Activated CD4-positive, alpha-beta memory T cell treated with anti-CD3 and anti-CD28 coated beads for 36 hours (primary cell): ENCODE data around the gene WDR91. TPM values are rescaled to one million over a fixed set of nuclear protein-coding genes. Genes with fewer than 3 reads are reported as not detected.
A peak's percentile ranks its signal among the peaks of the same experiment; 100 is the strongest.

Experiments
- CTCF ChIA-PET: fragments of 350-600 bp; sonication (Branson Sonifier 250); formaldehyde crosslinking; loops from one replicate; lab custom pipeline; 2021; ENCODE audit warnings: antibody characterized with exemption, inconsistent platforms; lab: Charles Lee
- POLR2A ChIA-PET: fragments of 350-600 bp; sonication (Branson Sonifier 250); formaldehyde crosslinking; loops from one replicate; lab custom pipeline; 2021; ENCODE audit warnings: antibody characterized with exemption; lab: Charles Lee
- DNase-seq: peaks from one replicate; pipeline ENCODE4 v3.0.0-alpha.2; 2020
- H3K27ac Mint-ChIP-seq: one replicate; pipeline ENCODE4 v1.8.0; 2021; ENCODE audit warnings: mixed read lengths
- H3K27me3 Mint-ChIP-seq: one replicate; pipeline ENCODE4 v1.8.0; 2021; ENCODE audit warnings: mixed read lengths
- H3K36me3 Mint-ChIP-seq: one replicate; pipeline ENCODE4 v1.8.0; 2021; ENCODE audit warnings: mixed read lengths
- H3K4me1 Mint-ChIP-seq: one replicate; pipeline ENCODE4 v1.8.0; 2021; ENCODE audit warnings: low read depth, mixed read lengths
- H3K4me3 Mint-ChIP-seq: one replicate; pipeline ENCODE4 v1.8.0; 2021; ENCODE audit warnings: mild to moderate bottlenecking, mixed read lengths
- H3K9me3 Mint-ChIP-seq: one replicate; pipeline ENCODE4 v1.8.0; 2021; ENCODE audit warnings: mixed read lengths
- intact Hi-C: fragments of 100-400 bp; cut with micrococcal nuclease; formaldehyde crosslinking; loops from one replicate; pipeline ENCODE4 v1.15.1; 2023
- total RNA-seq, 2 experiments: library from RNA; stranded (reverse); gene quantifications; one replicate each; pipeline ENCODE4 v1.2.3, GENCODE V29; 2021

The WDR91 gene
- total RNA-seq, 2 experiments from 2014 or later, result 10.3 to 11.0 TPM

- Mint-ChIP-seq H3K27ac (no peak overlapping the region), H3K27me3 (no peaks in the 10 kb centered on the region), H3K36me3 (peaks cover 56% of the 10 kb centered on the region), H3K4me1 (peaks cover 7% of the 10 kb centered on the region), H3K4me3 (no peak overlapping the region), H3K9me3 (no peaks in the 10 kb centered on the region)
- DNase-seq, result no peak
- intact Hi-C loops, result no loop called here
- ChIA-PET POLR2A (no interaction called here), CTCF (no interaction called here)
Observed at GRCh38 chr7:135194494-135195095, 16.7 kb downstream of the WDR91 start.

- H3K4me1 Mint-ChIP-seq, result peaks cover 5% of the 10 kb centered on the region
- intact Hi-C loops, result no loop called here
- no peak overlapping the region for H3K27ac Mint-ChIP-seq
- CTCF ChIA-PET, result no interaction called here
- no peaks in the 10 kb centered on the region for H3K9me3 Mint-ChIP-seq
- H3K4me3 Mint-ChIP-seq, result no peak overlapping the region
- H3K27me3 Mint-ChIP-seq, result no peaks in the 10 kb centered on the region
- no peak for DNase-seq
- peaks cover 58% of the 10 kb centered on the region for H3K36me3 Mint-ChIP-seq
- POLR2A ChIA-PET, result no interaction called here
Observed at GRCh38 chr7:135193615-135194081, 17.7 kb downstream of the WDR91 start.

- intact Hi-C loops, result no loop called here
Observed at GRCh38 chr7:135192914-135193536, 18.3 kb downstream of the WDR91 start.

GRCh38 chr7:135190703-135191102 is 20.6 kb downstream of the WDR91 start:
- Mint-ChIP-seq H3K4me1 (no peaks in the 10 kb centered on the region), H3K9me3 (no peaks in the 10 kb centered on the region), H3K4me3 (no peak overlapping the region), H3K27ac (no peak overlapping the region), H3K27me3 (no peaks in the 10 kb centered on the region), H3K36me3 (peaks cover 67% of the 10 kb centered on the region)
- intact Hi-C loops, result no loop called here
- no peak for DNase-seq
- POLR2A ChIA-PET, result no interaction called here
- CTCF ChIA-PET, result interaction anchor here (0.6 kb wide), 1 partner anchor 28 kb away, joined by 4 read pairs; no protein-coding TSS in a partner anchor

More at GRCh38 chr7:135192914-135193536, 18.3 kb downstream of the WDR91 start:
- H3K36me3 Mint-ChIP-seq, result peaks cover 62% of the 10 kb centered on the region
- H3K27ac Mint-ChIP-seq, result no peak overlapping the region
- no peaks in the 10 kb centered on the region for H3K9me3 Mint-ChIP-seq
- ChIA-PET CTCF (no interaction called here), POLR2A (no interaction called here)
- peaks cover under 1% of the 10 kb centered on the region for H3K4me1 Mint-ChIP-seq
- DNase-seq, result no peak
- H3K27me3 Mint-ChIP-seq, result no peaks in the 10 kb centered on the region
- H3K4me3 Mint-ChIP-seq, result no peak overlapping the region

- H3K4me1 Mint-ChIP-seq, result no peaks in the 10 kb centered on the region
- H3K27me3 Mint-ChIP-seq, result no peaks in the 10 kb centered on the region
- peaks cover 72% of the 10 kb centered on the region for H3K36me3 Mint-ChIP-seq
- no peak overlapping the region for H3K27ac Mint-ChIP-seq
- no peak for DNase-seq
- POLR2A ChIA-PET, result no interaction called here
- CTCF ChIA-PET, result interaction anchor here (0.6 kb wide), 1 partner anchor 27 kb away, joined by 4 read pairs; no protein-coding TSS in a partner anchor
- no peaks in the 10 kb centered on the region for H3K9me3 Mint-ChIP-seq
- no peak overlapping the region for H3K4me3 Mint-ChIP-seq
- intact Hi-C loops, result no loop called here
Observed at GRCh38 chr7:135189961-135190360, 21.4 kb downstream of the WDR91 start.

GRCh38 chr7:135189221-135189662 is 22.1 kb downstream of the WDR91 start:
- Mint-ChIP-seq H3K4me1 (no peaks in the 10 kb centered on the region), H3K27me3 (no peaks in the 10 kb centered on the region), H3K9me3 (peaks cover 1% of the 10 kb centered on the region), H3K36me3 (peaks cover 76% of the 10 kb centered on the region), H3K4me3 (no peak overlapping the region), H3K27ac (no peak overlapping the region)
- ChIA-PET POLR2A (no interaction called here), CTCF (interaction anchor here (0.7 kb wide), 1 partner anchor 788 kb away, joined by 3 read pairs; the partner anchor contains the start of gene MTPN)
- intact Hi-C loops, result no loop called here
- DNase-seq, result no peak

- no peaks in the 10 kb centered on the region for H3K27me3 Mint-ChIP-seq
- intact Hi-C loops, result no loop called here
- no peak overlapping the region for H3K27ac Mint-ChIP-seq
- peaks cover 76% of the 10 kb centered on the region for H3K36me3 Mint-ChIP-seq
- H3K4me3 Mint-ChIP-seq, result no peak overlapping the region
- POLR2A ChIA-PET, result no interaction called here
- no peak for DNase-seq
- H3K4me1 Mint-ChIP-seq, result no peaks in the 10 kb centered on the region
- CTCF ChIA-PET, result interaction anchor here (0.7 kb wide), 1 partner anchor 789 kb away, joined by 3 read pairs; the partner anchor contains the start of gene MTPN
- H3K9me3 Mint-ChIP-seq, result peaks cover 8% of the 10 kb centered on the region
Observed at GRCh38 chr7:135188298-135188984, 22.9 kb downstream of the WDR91 start.

- Mint-ChIP-seq H3K4me1 (no peaks in the 10 kb centered on the region), H3K27ac (no peak overlapping the region), H3K27me3 (no peaks in the 10 kb centered on the region), H3K9me3 (peaks cover 23% of the 10 kb centered on the region), H3K4me3 (no peak overlapping the region), H3K36me3 (peaks cover 80% of the 10 kb centered on the region)
- intact Hi-C loops, result no loop called here
- ChIA-PET CTCF (no interaction called here), POLR2A (no interaction called here)
- DNase-seq, result peak; percentile 38
Observed at GRCh38 chr7:135186841-135187253, 24.5 kb downstream of the WDR91 start.

GRCh38 chr7:135186261-135186540 is 25.1 kb downstream of the WDR91 start:
- CTCF ChIA-PET, result no interaction called here
- intact Hi-C loops, result no loop called here
- no peak for DNase-seq
- POLR2A ChIA-PET, result no interaction called here
- H3K4me3 Mint-ChIP-seq, result no peak overlapping the region
- H3K36me3 Mint-ChIP-seq, result peaks cover 82% of the 10 kb centered on the region
- no peaks in the 10 kb centered on the region for H3K27me3 Mint-ChIP-seq
- H3K27ac Mint-ChIP-seq, result no peak overlapping the region
- peaks cover 30% of the 10 kb centered on the region for H3K9me3 Mint-ChIP-seq
- H3K4me1 Mint-ChIP-seq, result no peaks in the 10 kb centered on the region

GRCh38 chr7:135185471-135186260 is 25.7 kb downstream of the WDR91 start:
- Mint-ChIP-seq H3K27me3 (no peaks in the 10 kb centered on the region), H3K27ac (no peak overlapping the region), H3K36me3 (peaks cover 83% of the 10 kb centered on the region), H3K9me3 (peaks cover 35% of the 10 kb centered on the region), H3K4me1 (no peaks in the 10 kb centered on the region), H3K4me3 (no peak overlapping the region)
- CTCF ChIA-PET, result no interaction called here
- intact Hi-C loops, result no loop called here
- POLR2A ChIA-PET, result no interaction called here
- no peak for DNase-seq

- no peak overlapping the region for H3K4me3 Mint-ChIP-seq
- H3K9me3 Mint-ChIP-seq, result peaks cover 45% of the 10 kb centered on the region
- H3K27ac Mint-ChIP-seq, result no peak overlapping the region
- no peak for DNase-seq
- peaks cover 82% of the 10 kb centered on the region for H3K36me3 Mint-ChIP-seq
- intact Hi-C loops, result no loop called here
- ChIA-PET POLR2A (no interaction called here), CTCF (no interaction called here)
- no peaks in the 10 kb centered on the region for H3K4me1 Mint-ChIP-seq
- no peaks in the 10 kb centered on the region for H3K27me3 Mint-ChIP-seq
Observed at GRCh38 chr7:135184254-135184841, 27.0 kb downstream of the WDR91 start.
